HFF-Myc (cell line): ENCODE measurements around the gene DFFA.

Source experiments
- DNase-seq: peaks from one replicate; pipeline ENCODE4 v3.0.0-alpha.2; 2011; ENCODE audit warnings: low read depth; ENCODE audit errors: extremely low read depth
- H3K4me3 ChIP-seq: replicated peaks from 2 replicates; pipeline ENCODE4 v1.5.1; 2011; ENCODE audit warnings: low read depth, mild to moderate bottlenecking, control low read depth, low read length
- CTCF ChIP-seq: IDR thresholded peaks from 2 replicates; pipeline ENCODE4 v1.5.1; 2012; ENCODE audit warnings: mild to moderate bottlenecking, low read depth, low read length, control low read depth; ENCODE audit errors: missing control alignments

The DFFA gene

GRCh38 chr1:10450156-10450814, 22.0 kb downstream of the DFFA start:
- no peak for DNase-seq
- TF ChIP-seq CTCF: no peak
- H3K4me3 ChIP-seq: no peak overlapping the region

- TF ChIP-seq CTCF: no peak
- DNase-seq: no peak
- H3K4me3 ChIP-seq: no peak within 1 kb of the TSS
Measured at GRCh38 chr1:10449751-10450150, 22.6 kb downstream of the DFFA start, which contains the start of gene CORT. Gene CORT, plus strand, starts transcription at chr1:10450031. Its CDS starts 193 bp downstream, at chr1:10450224.

GRCh38 chr1:10446790-10447422, 25.4 kb downstream of the DFFA start:
- no peak overlapping the region for H3K4me3 ChIP-seq
- no peak for TF ChIP-seq CTCF
- DNase-seq: no peak

- no peak for DNase-seq
- TF ChIP-seq CTCF: no peak
- H3K4me3 ChIP-seq: no peak overlapping the region
Measured at GRCh38 chr1:10444795-10445397, 27.4 kb downstream of the DFFA start.

GRCh38 chr1:10444248-10444647, 28.1 kb downstream of the DFFA start:
- no peak overlapping the region for H3K4me3 ChIP-seq
- no peak for TF ChIP-seq CTCF
- DNase-seq: no peak

GRCh38 chr1:10440794-10441193, 31.5 kb downstream of the DFFA start:
- H3K4me3 ChIP-seq: no peak overlapping the region

More at GRCh38 chr1:10440794-10441193, 31.5 kb downstream of the DFFA start:
- no peak for TF ChIP-seq CTCF
- no peak for DNase-seq
